HG02981 (cell line): ENCODE measurements around the gene EFHC1.
A peak's percentile ranks its signal among the peaks of the same experiment; 100 is the strongest.
"Not testable (repeated sequence)": the region's sequence is repeated elsewhere in the genome, so short reads cannot be mapped to it uniquely, and the experiment has no call there.

Experiments used
- ATAC-seq: cut with Tn5 transposase; IDR thresholded peaks from one replicate; pipeline ENCODE4 v1.9.1; 2021; ENCODE audit warnings: mild to moderate bottlenecking, moderate library complexity; ENCODE audit not compliant: unreplicated experiment

EFHC1 gene

GRCh38 chr6:52435345-52435744 lies 15.2 kb downstream of the EFHC1 start:
- no peak for ATAC-seq

GRCh38 chr6:52438926-52439325 lies 18.8 kb downstream of the EFHC1 start:
- ATAC-seq = no peak

- no peak for ATAC-seq
Measured at GRCh38 chr6:52454556-52454955, 34.4 kb downstream of the EFHC1 start.

GRCh38 chr6:52457096-52457495 lies 37.0 kb downstream of the EFHC1 start:
- ATAC-seq = no peak

GRCh38 chr6:52461194-52461593 lies 41.1 kb downstream of the EFHC1 start:
- not testable (repeated sequence) for ATAC-seq

GRCh38 chr6:52474173-52474572 lies 54.0 kb downstream of the EFHC1 start:
- no peak for ATAC-seq

- ATAC-seq = no peak
Measured at GRCh38 chr6:52475307-52475706, 55.2 kb downstream of the EFHC1 start.

- ATAC-seq = no peak
Measured at GRCh38 chr6:52482903-52483670, 62.9 kb downstream of the EFHC1 start.

GRCh38 chr6:52483671-52484003 lies 63.5 kb downstream of the EFHC1 start:
- ATAC-seq = no peak

- ATAC-seq = no peak
Measured at GRCh38 chr6:52489881-52490280, 69.7 kb downstream of the EFHC1 start.

GRCh38 chr6:52491203-52492069 lies 71.3 kb downstream of the EFHC1 start:
- peak; percentile 51 for ATAC-seq

- no peak for ATAC-seq
Measured at GRCh38 chr6:52493669-52494068, 73.5 kb downstream of the EFHC1 start.

GRCh38 chr6:52494298-52495072 lies 74.3 kb downstream of the EFHC1 start:
- no peak for ATAC-seq

GRCh38 chr6:52495922-52496321 lies 75.8 kb downstream of the EFHC1 start:
- ATAC-seq = no peak

- ATAC-seq = no peak
Measured at GRCh38 chr6:52496631-52497030, 76.5 kb downstream of the EFHC1 start.

- ATAC-seq = peak; percentile 80
Measured at GRCh38 chr6:52497652-52498408, 77.7 kb downstream of the EFHC1 start.

- peak; percentile 49 for ATAC-seq
Measured at GRCh38 chr6:52498538-52499017, 78.4 kb downstream of the EFHC1 start.

- ATAC-seq = no peak
Measured at GRCh38 chr6:52499026-52499425, 78.9 kb downstream of the EFHC1 start.

GRCh38 chr6:52499681-52500236 lies 79.6 kb downstream of the EFHC1 start:
- ATAC-seq = no peak
